Measurements from ENCODE around the gene MRPL16.

GRCh38 chr11:59818572-59818971 is 8.0 kb upstream of the MRPL16 start:
- TF ChIP-seq CTCF (conservative IDR thresholded peaks at IDR 0.05; ENCODE audit: low read length) (no peak), EZH2phosphoT487 (IDR thresholded peaks at IDR 0.05; ENCODE audit: borderline replicate concordance, low read depth, low read length) (no peak)
